Smooth muscle cell of the brain vasculature (primary cell): ENCODE data around the gene MYO15A.

ENCODE experiments used
- DNase-seq: peaks from one replicate; pipeline ENCODE4 v3.0.0-alpha.2; 2012; ENCODE audit warnings: low read depth, low spot score

MYO15A gene, protein sequence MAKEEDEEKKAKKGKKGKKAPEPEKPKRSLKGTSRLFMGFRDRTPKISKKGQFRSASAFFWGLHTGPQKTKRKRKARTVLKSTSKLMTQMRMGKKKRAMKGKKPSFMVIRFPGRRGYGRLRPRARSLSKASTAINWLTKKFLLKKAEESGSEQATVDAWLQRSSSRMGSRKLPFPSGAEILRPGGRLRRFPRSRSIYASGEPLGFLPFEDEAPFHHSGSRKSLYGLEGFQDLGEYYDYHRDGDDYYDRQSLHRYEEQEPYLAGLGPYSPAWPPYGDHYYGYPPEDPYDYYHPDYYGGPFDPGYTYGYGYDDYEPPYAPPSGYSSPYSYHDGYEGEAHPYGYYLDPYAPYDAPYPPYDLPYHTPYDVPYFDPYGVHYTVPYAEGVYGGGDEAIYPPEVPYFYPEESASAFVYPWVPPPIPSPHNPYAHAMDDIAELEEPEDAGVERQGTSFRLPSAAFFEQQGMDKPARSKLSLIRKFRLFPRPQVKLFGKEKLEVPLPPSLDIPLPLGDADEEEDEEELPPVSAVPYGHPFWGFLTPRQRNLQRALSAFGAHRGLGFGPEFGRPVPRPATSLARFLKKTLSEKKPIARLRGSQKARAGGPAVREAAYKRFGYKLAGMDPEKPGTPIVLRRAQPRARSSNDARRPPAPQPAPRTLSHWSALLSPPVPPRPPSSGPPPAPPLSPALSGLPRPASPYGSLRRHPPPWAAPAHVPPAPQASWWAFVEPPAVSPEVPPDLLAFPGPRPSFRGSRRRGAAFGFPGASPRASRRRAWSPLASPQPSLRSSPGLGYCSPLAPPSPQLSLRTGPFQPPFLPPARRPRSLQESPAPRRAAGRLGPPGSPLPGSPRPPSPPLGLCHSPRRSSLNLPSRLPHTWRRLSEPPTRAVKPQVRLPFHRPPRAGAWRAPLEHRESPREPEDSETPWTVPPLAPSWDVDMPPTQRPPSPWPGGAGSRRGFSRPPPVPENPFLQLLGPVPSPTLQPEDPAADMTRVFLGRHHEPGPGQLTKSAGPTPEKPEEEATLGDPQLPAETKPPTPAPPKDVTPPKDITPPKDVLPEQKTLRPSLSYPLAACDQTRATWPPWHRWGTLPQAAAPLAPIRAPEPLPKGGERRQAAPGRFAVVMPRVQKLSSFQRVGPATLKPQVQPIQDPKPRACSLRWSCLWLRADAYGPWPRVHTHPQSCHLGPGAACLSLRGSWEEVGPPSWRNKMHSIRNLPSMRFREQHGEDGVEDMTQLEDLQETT (N-terminal part only)

DNA sequence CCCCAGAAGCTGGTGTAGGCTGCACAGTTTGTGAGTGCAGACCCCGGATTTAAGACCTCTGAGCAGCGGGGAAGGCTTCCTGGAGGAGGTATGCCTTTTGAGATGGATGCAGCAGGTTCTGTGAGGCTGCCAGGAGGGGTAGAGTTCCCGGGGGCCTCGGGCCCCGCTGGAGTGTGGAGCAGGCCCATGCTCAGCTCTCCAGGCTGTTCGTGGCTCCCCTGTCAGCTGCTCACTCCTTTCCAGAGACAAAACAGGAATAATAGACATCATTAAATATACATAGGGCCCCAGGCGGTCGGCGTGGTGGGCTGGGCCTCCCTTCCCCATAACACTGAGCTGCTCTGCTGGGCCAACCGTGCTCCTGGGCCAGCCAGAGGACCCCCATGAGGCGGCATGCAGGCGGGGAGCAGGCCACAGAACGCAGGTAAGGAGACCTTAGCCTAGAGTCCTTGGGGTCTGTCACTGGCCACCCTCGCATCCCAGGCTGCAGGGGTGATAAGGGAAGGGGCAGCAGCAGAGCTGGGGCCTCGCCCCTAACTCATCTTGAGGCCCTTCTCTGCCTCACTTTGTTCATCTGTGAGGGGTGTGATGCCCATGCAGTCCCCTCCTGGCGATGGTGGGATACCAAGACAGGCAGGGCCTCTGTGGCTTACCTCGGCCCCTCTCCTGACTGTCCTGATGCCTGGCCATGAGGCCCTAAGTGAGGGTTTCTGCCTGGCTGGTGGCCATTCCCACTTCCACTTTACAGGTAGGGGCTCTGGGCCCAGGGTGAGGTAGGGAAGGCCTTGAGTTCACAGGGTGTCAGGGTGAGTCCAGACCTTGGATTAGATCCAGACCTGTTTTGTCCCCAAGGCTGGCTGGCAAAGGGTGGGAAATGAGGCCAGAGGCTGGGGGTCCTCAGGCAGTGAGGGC, at the start of gene MYO15A:
Gene MYO15A, plus strand, starts transcription at position 356 of the 912 bp plus-strand sequence. CDS start 10,045 bp downstream, outside the sequence.
- no peak for DNase-seq

DNA sequence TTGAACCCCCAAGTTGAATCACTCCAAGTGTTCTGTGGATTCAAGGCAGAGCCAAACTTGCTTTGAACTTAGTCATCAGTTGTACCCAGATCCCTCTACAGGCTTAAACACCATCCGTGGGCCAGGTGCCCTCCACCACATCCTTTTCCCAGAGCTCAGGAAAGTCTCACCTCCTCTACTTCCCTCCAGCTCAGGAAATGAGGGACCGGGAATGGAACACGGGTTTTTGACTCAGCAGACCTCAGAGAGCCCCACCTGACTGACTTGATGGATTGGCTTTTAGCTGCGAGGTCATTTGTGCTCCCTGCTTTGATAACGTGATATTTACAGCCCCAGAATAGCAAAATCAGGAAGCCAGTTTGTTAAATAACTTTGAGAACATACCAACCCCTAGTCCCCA, 49.3 kb upstream of the MYO15A start:
- DNase-seq, result no peak

DNA sequence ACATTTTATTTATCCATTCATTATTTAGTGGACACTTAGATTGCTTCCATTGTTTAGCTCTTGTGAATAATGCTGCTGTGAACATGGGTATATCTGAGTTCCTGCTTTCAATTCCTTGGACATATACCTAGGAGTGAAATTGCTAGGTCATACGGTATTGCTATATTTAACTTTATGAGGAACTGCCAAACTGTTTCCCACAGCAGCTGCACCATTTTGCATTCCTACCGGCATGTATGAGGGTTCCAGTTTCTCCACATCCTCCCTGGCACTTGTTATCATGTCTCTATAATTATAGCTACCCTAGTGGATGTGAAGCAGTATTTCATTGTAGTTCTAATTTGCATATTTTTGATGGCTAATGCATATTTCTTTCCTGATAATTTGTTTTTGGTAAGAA, 44.5 kb upstream of the MYO15A start:
- no peak for DNase-seq

DNA sequence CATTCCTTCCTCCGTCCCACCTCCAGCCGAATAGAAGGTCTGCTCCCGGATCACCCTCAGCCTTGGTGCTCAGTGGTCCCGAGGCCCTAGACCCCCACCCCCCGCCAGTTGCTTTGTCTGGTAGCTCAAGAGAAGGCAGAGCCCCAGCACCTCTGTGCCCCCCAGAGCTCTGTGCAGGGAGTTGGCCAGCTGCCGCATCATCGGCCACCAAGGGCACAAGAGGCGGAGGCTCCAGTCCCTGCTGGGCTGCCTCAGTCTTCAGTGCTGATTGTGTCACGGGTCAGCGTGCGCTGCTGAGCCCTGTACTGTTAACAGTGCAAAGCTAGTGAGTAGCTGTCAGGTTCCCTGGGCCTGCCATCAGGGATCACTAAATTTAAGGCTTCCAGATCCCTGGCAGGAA, 43.0 kb upstream of the MYO15A start:
- no peak for DNase-seq

DNA sequence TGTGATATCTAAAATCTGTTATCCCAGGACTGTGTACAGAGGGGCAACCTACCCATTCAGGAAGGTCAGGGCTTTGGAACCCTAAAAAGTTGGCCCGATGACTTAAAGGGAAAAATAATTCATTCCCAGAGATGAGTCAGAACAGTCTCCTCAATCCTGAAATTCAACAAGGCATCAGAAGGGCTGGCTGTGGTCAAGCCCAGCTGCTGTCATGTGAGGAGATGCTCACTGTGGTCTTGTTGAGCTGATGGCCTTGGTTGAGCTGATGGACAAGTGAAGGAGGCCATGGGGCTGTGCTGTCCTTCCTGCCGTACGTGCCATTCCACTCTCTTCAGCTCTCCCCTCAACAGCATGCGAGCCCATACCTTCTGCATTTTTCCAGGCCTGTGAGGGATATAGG, 41.7 kb upstream of the MYO15A start:
- no peak for DNase-seq

DNA sequence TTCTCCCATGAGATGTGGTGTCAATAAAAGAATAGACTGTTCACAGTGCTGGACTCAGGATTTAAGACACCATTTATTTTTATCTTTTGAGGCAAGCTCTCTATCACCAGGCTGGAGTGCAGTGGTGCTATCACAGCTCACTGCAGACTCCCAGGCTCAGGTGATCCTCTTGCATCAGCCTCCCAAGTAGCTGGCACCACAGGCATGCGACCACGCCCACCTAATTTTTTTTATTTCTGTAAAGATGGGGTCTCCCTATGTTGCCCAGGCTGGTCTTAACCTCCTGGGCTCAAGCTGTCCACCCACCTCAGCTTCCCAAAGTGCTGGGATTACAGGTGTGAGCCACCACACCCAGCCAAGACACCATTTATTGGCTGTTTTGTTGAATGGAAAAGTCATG, 39.5 kb upstream of the MYO15A start:
- no peak for DNase-seq

DNA sequence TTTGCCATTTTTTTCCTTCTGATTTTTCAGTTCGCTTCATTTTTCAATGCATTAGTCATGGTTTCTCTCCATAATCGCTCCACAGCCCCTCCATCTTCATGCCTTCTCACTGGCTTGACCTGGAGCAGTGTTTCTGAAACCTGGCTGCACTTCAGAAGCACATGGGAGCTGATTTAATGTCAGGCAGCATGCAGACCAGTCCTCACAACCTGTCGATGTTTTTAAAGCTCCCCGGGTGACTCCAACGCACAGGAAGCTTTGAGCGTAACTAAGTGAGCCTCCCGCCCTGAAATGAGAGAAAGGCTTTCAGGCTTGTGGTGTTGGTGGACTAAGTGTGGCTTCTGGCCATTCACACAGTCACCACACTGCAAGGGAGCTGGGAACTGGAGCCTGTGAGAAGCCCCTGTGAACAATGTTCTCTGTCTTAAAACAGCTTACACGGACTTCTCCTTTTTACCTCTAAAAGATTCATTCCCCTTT, 37.7 kb upstream of the MYO15A start:
- no peak for DNase-seq

DNA sequence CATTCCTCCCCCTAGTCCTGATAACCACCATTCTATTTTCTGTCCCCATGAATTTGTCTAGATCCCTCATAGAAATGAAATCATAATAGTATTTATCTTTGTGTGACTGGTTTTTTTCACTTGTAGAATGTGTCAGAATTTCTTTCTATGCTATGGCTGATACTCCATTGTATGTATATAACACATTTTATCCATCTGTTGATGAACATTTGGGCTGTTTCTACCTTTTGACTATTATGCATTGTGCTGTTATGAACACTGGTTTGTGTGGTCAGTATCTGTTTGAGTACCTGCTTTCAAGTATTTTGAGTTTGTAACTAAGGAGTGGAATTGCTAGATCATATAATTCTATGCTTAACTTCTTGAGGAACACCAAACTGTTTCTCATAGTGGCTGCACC, 36.8 kb upstream of the MYO15A start:
- no peak for DNase-seq

DNA sequence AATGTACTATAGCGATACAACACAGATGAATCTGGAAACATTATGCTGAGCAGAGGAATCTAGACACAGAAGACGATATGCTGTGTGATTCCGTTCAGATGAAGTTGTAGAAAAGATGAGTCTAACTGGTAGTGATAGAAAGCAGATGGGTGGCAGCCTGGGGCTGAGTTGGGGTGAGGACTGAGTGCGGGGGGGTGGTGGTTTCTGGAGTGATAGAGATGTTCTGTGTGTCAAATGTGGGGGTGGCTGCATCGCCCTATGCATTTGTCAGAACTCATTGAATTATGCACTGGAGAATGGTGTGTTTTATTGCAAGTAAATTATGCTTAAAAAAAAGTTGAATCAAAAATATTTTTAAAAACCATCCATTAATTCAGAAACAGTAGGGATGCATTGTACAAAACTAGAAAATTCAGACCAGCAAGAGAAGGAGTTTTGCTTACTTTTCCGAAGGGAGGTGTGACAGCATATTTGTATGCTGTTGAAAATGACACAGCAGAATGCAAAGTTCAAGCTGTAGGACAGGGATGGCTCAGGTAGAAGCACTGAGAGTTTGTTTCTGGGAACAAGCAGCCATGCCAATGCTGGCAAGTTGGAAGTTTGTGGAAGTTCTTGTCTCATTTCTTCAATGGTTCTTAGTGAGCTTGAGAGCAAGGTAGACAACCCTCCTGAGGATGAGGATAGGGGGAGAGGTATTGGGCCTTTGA, 33.8 kb upstream of the MYO15A start:
- DNase-seq, result no peak

DNA sequence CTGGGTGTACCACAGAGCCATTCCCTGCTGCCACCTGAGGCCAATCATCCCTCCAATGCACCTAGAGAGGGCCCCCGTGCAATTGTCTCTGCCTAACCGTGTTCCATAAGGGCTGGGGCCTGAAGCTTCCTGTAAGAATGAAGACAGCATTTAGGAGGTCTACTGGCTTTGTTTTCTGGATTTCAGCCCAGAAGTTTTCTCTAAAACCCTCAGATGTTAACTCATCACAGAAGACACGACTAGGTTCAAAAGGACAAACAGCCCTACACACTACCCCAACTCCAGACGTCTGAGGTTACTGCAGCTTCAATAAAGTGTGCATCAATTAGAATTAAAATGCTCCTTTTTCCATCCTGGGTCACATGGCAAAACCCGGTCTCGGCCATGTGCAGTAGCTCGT, 31.6 kb upstream of the MYO15A start:
- DNase-seq, result no peak

DNA sequence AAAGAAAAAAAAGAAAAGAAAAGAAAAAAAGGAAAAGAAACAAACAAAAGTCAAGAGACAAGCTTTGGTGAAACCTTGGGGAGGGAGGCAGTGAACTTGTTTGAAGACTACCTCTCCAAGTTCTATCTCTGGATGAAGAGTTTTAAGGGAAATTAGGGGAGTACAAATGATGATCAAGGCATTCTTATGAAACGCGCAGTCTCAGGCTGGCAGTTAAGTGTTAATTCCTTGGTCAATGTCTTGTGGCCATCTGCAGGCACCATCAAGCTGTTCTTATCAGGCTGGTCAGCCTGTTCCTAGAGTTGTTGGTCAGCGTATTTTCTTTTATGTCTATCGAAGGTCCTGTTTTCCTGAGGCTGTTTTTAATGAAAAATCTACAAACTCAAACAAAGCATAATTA, 29.0 kb upstream of the MYO15A start:
- no peak for DNase-seq

DNA sequence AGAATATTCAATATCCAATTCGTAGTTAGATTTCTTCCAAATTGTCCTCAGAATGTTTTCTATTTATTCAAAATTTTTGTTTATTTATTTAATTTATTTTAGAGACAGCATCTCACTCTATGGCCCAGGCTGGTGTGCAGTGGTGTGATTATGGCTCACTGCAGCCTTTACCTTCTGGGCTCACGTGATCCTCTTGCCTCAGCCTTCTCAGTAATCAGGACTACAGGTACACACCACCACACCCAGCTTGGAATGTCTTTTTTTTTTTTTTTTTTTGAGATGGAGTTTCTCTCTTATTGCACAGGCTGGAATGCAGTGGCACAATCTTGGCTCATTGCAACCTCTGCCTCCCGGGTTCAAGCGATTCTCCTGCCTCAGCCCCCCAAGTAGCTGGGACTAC, 24.3 kb upstream of the MYO15A start:
- no peak for DNase-seq

DNA sequence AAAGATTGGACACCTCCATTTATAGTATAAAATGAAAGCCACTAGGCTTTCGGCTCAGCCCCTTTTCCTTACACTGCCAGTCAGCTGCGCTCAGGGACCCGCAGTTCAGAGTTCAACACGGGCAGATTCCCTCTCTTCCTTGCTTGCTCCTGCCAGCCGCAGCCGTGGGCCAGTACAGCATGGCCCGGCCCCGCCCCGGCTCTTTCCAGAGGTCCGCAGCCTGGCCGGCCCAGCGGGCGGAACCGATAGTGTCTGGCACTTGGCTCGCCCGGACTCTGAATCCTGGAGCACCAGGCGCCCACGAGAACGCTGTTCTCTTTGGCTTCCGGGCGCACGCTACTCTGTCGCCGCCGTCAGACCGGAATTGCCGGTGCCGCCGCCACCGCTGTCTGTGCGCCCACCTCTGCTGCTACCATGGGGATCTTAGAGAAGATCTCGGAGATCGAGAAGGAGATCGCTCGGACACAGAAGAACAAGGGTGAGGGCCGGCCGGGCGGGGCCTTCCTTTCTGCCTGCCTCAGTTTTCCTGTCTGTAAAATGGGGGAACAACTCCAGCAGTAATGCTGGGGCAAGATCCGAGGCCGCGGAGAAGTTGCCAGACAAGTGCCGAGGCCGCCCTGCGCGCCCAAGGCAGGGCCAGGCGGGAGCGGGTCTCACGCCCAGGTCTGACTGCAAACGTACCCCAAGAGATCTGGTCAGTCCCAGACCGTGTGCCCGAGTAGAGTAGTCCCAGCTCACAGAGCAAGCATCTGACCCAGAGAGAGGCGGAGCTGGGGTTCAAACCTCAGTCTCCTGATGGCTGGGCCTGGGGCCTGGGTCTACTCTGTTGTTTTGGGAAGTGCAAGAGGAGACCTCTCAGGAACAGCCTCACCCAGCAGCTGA, 20.7 kb upstream of the MYO15A start, which contains the start of gene DRG2:
Gene DRG2, plus strand, starts transcription at position 339 of the 882 bp plus-strand sequence. Its CDS starts 76 bp downstream, at position 415.
- peak; percentile 79 for DNase-seq

DNA sequence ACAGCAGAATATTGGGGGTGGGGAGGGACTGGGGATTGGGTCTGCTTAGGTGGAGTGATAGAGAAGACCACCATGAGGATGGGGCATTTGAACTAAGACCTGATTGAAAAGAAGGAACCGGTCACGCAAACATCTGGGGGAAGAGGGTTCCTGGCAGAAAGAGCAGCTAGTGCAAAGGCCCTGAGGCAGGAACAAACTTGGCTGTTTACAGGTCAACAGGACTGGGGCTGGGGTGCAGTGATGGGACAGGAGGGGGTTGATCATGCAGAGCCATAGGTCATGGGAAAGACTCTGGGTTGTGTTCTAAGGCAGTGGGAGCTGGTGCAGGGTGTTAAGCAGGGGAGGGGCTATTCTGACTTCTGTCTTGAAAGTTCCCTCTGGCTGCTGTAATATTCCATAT, 18.9 kb upstream of the MYO15A start:
- DNase-seq, result no peak

DNA sequence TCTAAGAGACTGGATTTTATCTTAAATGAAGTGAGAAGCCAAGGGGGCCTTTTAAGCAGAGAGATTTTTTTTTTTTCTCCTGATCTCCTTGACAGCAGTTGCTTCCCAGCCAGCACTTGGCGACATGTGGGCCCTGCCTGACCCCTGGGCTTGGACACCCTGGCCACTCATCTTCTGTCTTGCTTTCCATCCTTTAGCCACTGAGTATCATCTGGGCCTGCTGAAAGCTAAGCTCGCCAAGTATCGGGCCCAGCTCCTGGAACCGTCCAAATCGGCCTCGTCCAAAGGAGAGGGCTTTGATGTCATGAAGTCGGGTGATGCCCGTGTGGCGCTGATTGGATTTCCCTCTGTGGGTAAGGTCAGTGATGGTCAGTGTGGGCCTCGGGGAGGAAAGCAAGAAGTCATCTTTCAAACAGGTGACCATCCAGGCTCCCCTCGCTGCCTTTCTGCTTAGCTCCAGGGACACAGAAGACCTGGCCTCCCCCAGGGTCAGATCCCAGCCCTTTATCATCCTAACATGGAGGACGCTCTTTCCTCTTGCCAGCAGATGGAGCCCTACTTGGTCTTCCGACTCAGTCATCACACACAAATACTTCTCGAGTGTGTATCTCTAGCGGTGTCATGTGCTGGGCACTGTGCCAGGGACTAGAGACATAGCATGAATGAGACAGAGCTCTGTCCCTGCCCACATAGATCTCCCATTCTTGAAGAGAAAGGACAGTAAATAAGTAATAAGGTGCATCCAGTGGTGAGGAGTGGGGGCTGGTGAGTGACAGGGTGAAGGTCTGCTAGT, 14.7 kb upstream of the MYO15A start:
- DNase-seq, result peak; percentile 17

DNA sequence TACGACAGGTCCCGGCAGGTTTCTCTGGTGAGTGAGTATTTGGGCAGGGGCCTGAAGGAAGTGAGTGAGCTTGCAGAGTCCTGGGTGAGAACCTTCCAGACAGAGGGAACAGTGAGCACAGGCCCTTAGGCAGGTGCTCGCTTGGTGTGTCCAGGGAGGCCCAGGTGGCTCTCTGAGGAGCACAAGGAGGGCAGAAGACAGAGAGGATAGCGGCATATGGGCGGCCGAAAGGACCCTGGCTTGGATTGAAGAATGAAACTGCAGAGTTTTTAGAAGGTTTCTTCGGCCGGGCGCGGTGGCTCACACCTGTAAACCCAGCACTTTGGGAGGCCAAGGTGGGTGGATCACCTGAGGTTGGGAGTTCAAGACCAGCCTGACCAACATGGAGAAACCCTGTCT, 14.1 kb upstream of the MYO15A start:
- no peak for DNase-seq

DNA sequence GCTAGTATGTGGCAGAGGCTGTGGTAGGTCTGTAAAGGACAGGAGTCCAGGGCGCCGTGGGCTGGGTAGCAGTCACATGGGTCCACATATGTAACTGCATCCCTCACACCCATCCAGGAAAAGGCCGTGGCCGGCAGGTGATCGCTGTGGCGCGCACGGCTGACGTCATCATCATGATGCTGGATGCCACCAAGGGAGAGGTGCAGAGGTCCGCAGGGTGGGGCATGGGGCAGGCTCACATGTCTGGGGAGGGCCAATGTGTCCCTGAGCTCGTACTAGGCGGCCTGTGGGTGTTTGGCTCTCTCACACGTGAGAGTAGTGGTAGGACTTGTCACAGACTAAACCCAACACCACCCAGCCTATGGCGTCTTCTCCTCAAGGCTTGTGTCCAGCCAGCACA, 9.0 kb upstream of the MYO15A start:
- DNase-seq, result no peak

DNA sequence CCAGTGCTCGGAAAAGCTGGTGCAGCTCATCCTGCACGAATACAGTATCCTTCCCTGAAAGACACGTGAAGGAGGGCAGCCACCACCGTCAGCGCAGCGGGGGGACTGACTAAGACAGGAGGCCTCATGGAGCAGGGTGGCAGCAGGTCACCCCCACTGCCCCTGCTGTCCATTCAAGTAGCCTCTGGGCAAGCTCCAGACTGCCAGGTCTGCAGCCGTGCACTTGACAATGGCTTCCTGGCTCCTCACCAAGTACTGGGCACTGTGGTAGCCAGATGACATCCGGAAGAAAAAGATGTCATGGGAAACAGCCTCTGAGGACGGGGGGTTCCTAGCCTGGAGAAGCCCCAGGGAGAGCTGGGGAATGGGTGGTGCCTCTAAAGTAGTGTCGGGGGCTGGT, 7.9 kb upstream of the MYO15A start:
- no peak for DNase-seq
